H1 (cell line): Measurements from ENCODE around the gene PRSS8. TPM values are rescaled to one million over a fixed set of nuclear protein-coding genes. Genes with fewer than 3 reads are reported as not detected.
A peak's percentile ranks its signal among the peaks of the same experiment; 100 is the strongest.

Experiments used
- CTCF ChIA-PET: fragments of 300-600 bp; sonication (Branson Sonifier 250); formaldehyde crosslinking; loops from one replicate; lab custom pipeline; 2021; ENCODE audit not compliant: partially characterized antibody; lab: Charles Lee
- POLR2A ChIA-PET: fragments of 300-600 bp; sonication (Branson Sonifier 250); formaldehyde crosslinking; loops from one replicate; lab custom pipeline; 2021; ENCODE audit warnings: inconsistent platforms; ENCODE audit not compliant: partially characterized antibody; lab: Charles Lee
- DNase-seq, 2 experiments: peaks; one replicate each; pipeline versions ENCODE4 v3.0.0 to v3.0.0-alpha.2; 2010 to 2022; ENCODE audit warnings: low spot score in 2 of 2, low read depth in 1 of 2, mixed read lengths in 1 of 2
- FAIRE-seq: peaks from 2 replicates; lab custom pipeline; 2011; peaks lifted over from hg19 to GRCh38; lab: Jason Lieb, UNC
- H2AFZ ChIP-seq: 2 replicates; pipeline ENCODE4 v1.8.1; 2012; ENCODE audit warnings: low read length, inconsistent platforms
- H2AK5ac ChIP-seq: 2 replicates; pipeline ENCODE4 v1.6.1; 2013; ENCODE audit warnings: low read depth, low read length
- H2BK120ac ChIP-seq: replicated peaks from 2 replicates; pipeline ENCODE3; 2013; ENCODE audit warnings: low read depth, low read length, inconsistent platforms
- H2BK12ac ChIP-seq: 2 replicates; pipeline ENCODE4 v1.6.1; 2013; ENCODE audit warnings: low read depth, low read length
- H2BK15ac ChIP-seq: 2 replicates; pipeline ENCODE4 v1.6.1; 2013; ENCODE audit warnings: low read length
- H2BK20ac ChIP-seq: 2 replicates; pipeline ENCODE4 v1.6.1; 2013; ENCODE audit warnings: low read length
- H2BK5ac ChIP-seq: 2 replicates; pipeline ENCODE4 v1.6.1; 2013; ENCODE audit warnings: low read depth, low read length
- H3K14ac ChIP-seq: 2 replicates; pipeline ENCODE4 v1.6.1; 2013; ENCODE audit warnings: inconsistent platforms; ENCODE audit not compliant: insufficient read length
- H3K18ac ChIP-seq: 2 replicates; pipeline ENCODE4 v1.6.1; 2013; ENCODE audit warnings: low read length; ENCODE audit errors: extremely low read depth
- H3K23ac ChIP-seq: 2 replicates; pipeline ENCODE4 v1.6.1; 2013; ENCODE audit warnings: inconsistent platforms; ENCODE audit not compliant: insufficient read length
- H3K23me2 ChIP-seq: 2 replicates; pipeline ENCODE4 v1.6.1; 2013; ENCODE audit warnings: low read depth, low read length
- H3K27ac ChIP-seq: 2 replicates; pipeline ENCODE4 v1.6.1; 2011; ENCODE audit warnings: low read depth, low read length, inconsistent platforms
- H3K27me3 ChIP-seq, 4 experiments: replicated peaks in 1 of 4; 1 replicate in 1 of 4; 2 replicates in 3 of 4; pipeline versions ENCODE4 v1.6.1 to v1.8.1; 2011 to 2013; ENCODE audit warnings: low read length in 3 of 4, mild to moderate bottlenecking in 3 of 4, inconsistent platforms in 2 of 4, mixed read lengths in 2 of 4, moderate library complexity in 1 of 4; ENCODE audit not compliant: control insufficient read depth in 3 of 4, insufficient read depth in 3 of 4; ENCODE audit errors: extremely low read depth in 1 of 4
- H3K36me3 ChIP-seq, 4 experiments: 2 replicates each; pipeline versions ENCODE4 v1.6.1 to v1.8.1; 2011 to 2013; ENCODE audit warnings: mild to moderate bottlenecking in 4 of 4, low read length in 3 of 4, moderate library complexity in 2 of 4, control low read depth in 1 of 4, inconsistent platforms in 1 of 4; ENCODE audit not compliant: insufficient read depth in 4 of 4, control insufficient read depth in 2 of 4
- H3K4ac ChIP-seq: replicated peaks from 2 replicates; pipeline ENCODE3; 2013; ENCODE audit warnings: low read length, low read depth, mixed read lengths, inconsistent platforms; ENCODE audit not compliant: insufficient read length
- H3K4me1 ChIP-seq, 4 experiments: replicated peaks in 1 of 4; 1 replicate in 1 of 4; 2 replicates in 3 of 4; pipeline versions ENCODE4 v1.6.1 to v1.8.1; 2011 to 2013; ENCODE audit warnings: low read length in 3 of 4, inconsistent platforms in 2 of 4, mixed read lengths in 1 of 4; ENCODE audit not compliant: insufficient read depth in 4 of 4, control insufficient read depth in 3 of 4
- H3K4me2 ChIP-seq, 2 experiments: 2 replicates each; pipeline versions ENCODE4 v1.6.1 to v1.8.1; 2011 to 2013; ENCODE audit warnings: low read depth in 2 of 2, low read length in 2 of 2, control low read depth in 1 of 2, inconsistent platforms in 1 of 2, mild to moderate bottlenecking in 1 of 2; ENCODE audit not compliant: insufficient read depth in 1 of 2
- H3K4me3 ChIP-seq, 4 experiments: fragments of 200-600, 300-600 bp in 1 of 4; sonication (generic), shearing (Covaris generic), sonication (Bioruptor Twin) in 1 of 4; 2 replicates each; pipeline versions ENCODE4 v1.5.1 to v1.8.1; 2011 to 2016; ENCODE audit warnings: low read length in 4 of 4, low read depth in 3 of 4, control low read depth in 2 of 4, inconsistent platforms in 2 of 4, mild to moderate bottlenecking in 2 of 4, mixed read lengths in 1 of 4, moderate library complexity in 1 of 4; ENCODE audit not compliant: insufficient read depth in 2 of 4; ENCODE audit errors: extremely low read depth in 1 of 4
- H3K56ac ChIP-seq: replicated peaks from 2 replicates; pipeline ENCODE3; 2013; ENCODE audit warnings: low read depth, mild to moderate bottlenecking, mixed read lengths, low read length, inconsistent platforms; ENCODE audit not compliant: insufficient read length
- H3K79me1 ChIP-seq: 2 replicates; pipeline ENCODE4 v1.6.1; 2013; ENCODE audit warnings: low read depth, low read length, control low read depth
- H3K79me2 ChIP-seq, 2 experiments: 2 replicates each; pipeline versions ENCODE4 v1.6.1 to v1.8.1; 2012 to 2013; ENCODE audit warnings: low read length in 2 of 2, mild to moderate bottlenecking in 2 of 2, inconsistent platforms in 1 of 2; ENCODE audit not compliant: insufficient read depth in 2 of 2, control insufficient read depth in 1 of 2
- H3K9ac ChIP-seq, 4 experiments: replicated peaks in 1 of 4; 1 replicate in 1 of 4; 2 replicates in 3 of 4; pipeline versions ENCODE4 v1.6.1 to v1.8.1; 2011 to 2013; ENCODE audit warnings: low read depth in 3 of 4, low read length in 3 of 4, control low read depth in 2 of 4, mild to moderate bottlenecking in 2 of 4, moderate library complexity in 2 of 4, inconsistent platforms in 1 of 4; ENCODE audit errors: extremely low read depth in 1 of 4
- H3K9me3 ChIP-seq, 2 experiments: 2 replicates each; pipeline versions ENCODE4 v1.6.1 to v1.8.1; 2012 to 2013; ENCODE audit warnings: mild to moderate bottlenecking in 2 of 2, moderate library complexity in 2 of 2, control low read depth in 1 of 2, inconsistent platforms in 1 of 2, low read depth in 1 of 2, low read length in 1 of 2, mixed read lengths in 1 of 2; ENCODE audit not compliant: insufficient read depth in 2 of 2
- H4K20me1 ChIP-seq, 2 experiments: replicated peaks in 1 of 2; 2 replicates each; pipeline versions ENCODE3 to v1.8.1; 2011 to 2013; ENCODE audit warnings: inconsistent platforms in 2 of 2, low read length in 2 of 2, mild to moderate bottlenecking in 1 of 2; ENCODE audit not compliant: insufficient read depth in 2 of 2, control insufficient read depth in 1 of 2
- H4K5ac ChIP-seq: 2 replicates; pipeline ENCODE4 v1.6.1; 2013; ENCODE audit warnings: low read length, low read depth, mixed read lengths, inconsistent platforms; ENCODE audit not compliant: insufficient read length
- H4K8ac ChIP-seq: 2 replicates; pipeline ENCODE4 v1.8.0; 2013; ENCODE audit warnings: mild to moderate bottlenecking, moderate library complexity, low read length, inconsistent platforms; ENCODE audit not compliant: insufficient read depth; ENCODE audit errors: extremely low read depth
- H4K91ac ChIP-seq: replicated peaks from 2 replicates; pipeline ENCODE3; 2013; ENCODE audit warnings: low read length, mixed read lengths, inconsistent platforms; ENCODE audit not compliant: insufficient read length
- ASH2L ChIP-seq: fragments of 200-600, 300-600 bp; sonication (generic); IDR thresholded peaks from one replicate; pipeline ENCODE4 v1.7.1; 2017; ENCODE audit warnings: low read length
- CEBPB ChIP-seq: IDR thresholded peaks from 2 replicates; pipeline ENCODE4 v1.6.1; 2012; ENCODE audit warnings: low read depth, low read length
- JUN ChIP-seq: IDR thresholded peaks from 2 replicates; pipeline ENCODE4 v1.6.1; 2011; ENCODE audit warnings: low read depth, mild to moderate bottlenecking, improper control_type of control experiment, low read length
- KDM1A ChIP-seq: fragments of 200-600, 300-600 bp; sonication (generic); IDR thresholded peaks from 2 replicates; pipeline ENCODE4 v1.7.1; 2016; ENCODE audit warnings: mild to moderate bottlenecking, low read length, borderline replicate concordance
- RNF2 ChIP-seq: fragments of 200-900, 300-1000 bp; sonication (generic); IDR thresholded peaks from 2 replicates; pipeline ENCODE4 v1.7.1; 2016; ENCODE audit warnings: borderline replicate concordance, low read depth, mild to moderate bottlenecking, antibody characterized with exemption, low read length; ENCODE audit not compliant: poor library complexity, severe bottlenecking; ENCODE audit errors: missing control alignments
- SIN3A ChIP-seq, 2 experiments: IDR thresholded peaks in 1 of 2; conservative IDR thresholded peaks in 1 of 2; 2 replicates each; pipeline ENCODE4 v1.6.1; 2011 to 2012; ENCODE audit warnings: low read length in 2 of 2, improper control_type of control experiment in 1 of 2, low read depth in 1 of 2, mild to moderate bottlenecking in 1 of 2
- SIX5 ChIP-seq: IDR thresholded peaks from 2 replicates; pipeline ENCODE4 v1.6.1; 2011; ENCODE audit warnings: mild to moderate bottlenecking, low read depth, low read length
- SP2 ChIP-seq: IDR thresholded peaks from 2 replicates; pipeline ENCODE4 v1.6.1; 2012; ENCODE audit warnings: mild to moderate bottlenecking, low read length, inconsistent platforms
- TAF1 ChIP-seq: IDR thresholded peaks from 2 replicates; pipeline ENCODE4 v1.6.1; 2011; ENCODE audit warnings: mild to moderate bottlenecking, low read depth, low read length
- TBP ChIP-seq: IDR thresholded peaks from 2 replicates; pipeline ENCODE4 v1.6.1; 2011; ENCODE audit warnings: low read depth, low read length, improper control_type of control experiment
- WGBS, 2 experiments: shearing (Covaris generic) in 1 of 2; methylation state at CpG; one replicate each; pipeline versions ENCODE4 v1.1.6 to v1.1.7; 2013 to 2015; ENCODE audit warnings: low lambda C conversion rate in 2 of 2, mixed read lengths in 2 of 2, inconsistent platforms in 1 of 2, low coverage in 1 of 2, missing lambda C conversion rate in 1 of 2; ENCODE audit not compliant: insufficient replicate concordance in 2 of 2, insufficient coverage in 1 of 2, insufficient read length in 1 of 2; ENCODE audit errors: extremely low coverage in 1 of 2, missing lambda C conversion rate in 1 of 2; 5-methylcytosine and 5-hydroxymethylcytosine counted together
- polyA plus RNA-seq, 7 experiments: library from polyadenylated mRNA; depleted of rRNA in 3 of 7; stranded (reverse) in 5 of 7; unstranded in 2 of 7; fragments of >200 nt in 5 of 7; fragments of 200-250 nt in 2 of 7; gene quantifications; 1 replicate in 5 of 7; 2 replicates in 1 of 7; 4 replicates in 1 of 7; pipeline versions ENCODE4 v1.2.1 to v1.2.3, GENCODE V29; 2011 to 2013; ENCODE audit warnings: missing spikeins in 2 of 7, mixed read lengths in 2 of 7
- total RNA-seq: library from RNA; stranded (reverse); fragmentation: NEBNext Ultra II Directional; extraction: Animal tissue kit (Norgen Biotek cat#: 25700); gene quantifications from 2 replicates; pipeline ENCODE4 v1.2.1, GENCODE V29; 2021

Gene PRSS8
- total and polyA plus RNA-seq, 2 of the 8 experiments (the other 6 are each of a cell fraction or from before 2014, with no cell fraction given): 87.7 to 273 TPM

GRCh38 chr16:31084584-31085302, 50.8 kb downstream of the PRSS8 start:
- Histone ChIP-seq H3K18ac (no peak overlapping the region), H3K4me3 (no peak overlapping the region), H2BK20ac (no peak overlapping the region), H3K79me2 (peaks cover 0 to 4% of the 10 kb centered on the region in 2 experiments; a peak in 1 of 4 replicates), H4K91ac (no peak overlapping the region), H3K4me1 (no peaks in the 10 kb centered on the region), H3K4me2 (no peak overlapping the region), H4K5ac (no peak overlapping the region), H2AK5ac (no peak overlapping the region), H2BK12ac (no peak overlapping the region), H3K27ac (no peak overlapping the region), H4K20me1 (peaks cover 14 to 21% of the 10 kb centered on the region in 2 experiments), H3K23ac (no peak overlapping the region), H2AFZ (no peak overlapping the region), H3K4ac (no peak overlapping the region), H3K79me1 (peaks cover 2% of the 10 kb centered on the region; the same call in 1 of the 2 replicates), H3K9ac (no peak overlapping the region), H2BK120ac (no peak overlapping the region), H3K23me2 (no peaks in the 10 kb centered on the region), H2BK15ac (no peak overlapping the region), H3K14ac (no peak overlapping the region), H3K9me3 (no peaks in the 10 kb centered on the region), H3K27me3 (no peaks in the 10 kb centered on the region), H4K8ac (peak overlapping the region; percentile 5), H2BK5ac (no peak overlapping the region; the same call in 1 of the 2 replicates), H3K36me3 (peaks cover 0 to 20% (median 8%) of the 10 kb centered on the region in 4 experiments; a peak in 5 of 8 replicates), H3K56ac (no peak overlapping the region)
- CTCF ChIA-PET: interaction anchor here (0.6 to 1.7 kb wide), 4 partner anchors 8 to 132 kb away, joined by 3 to 4 read pairs (median 3); no protein-coding TSS in a partner anchor
- POLR2A ChIA-PET: interaction anchor here (0.8 to 4.7 kb wide), 12 partner anchors 8 to 100 kb away, joined by 3 to 34 read pairs (median 4); partner anchors contain the start of genes ZNF646 and ZNF668
- TF ChIP-seq TBP (no peak), RNF2 (no peak), JUN (no peak), SIX5 (no peak), SIN3A (conservative IDR thresholded peaks at IDR 0.05 in 1 of 2, IDR thresholded peaks at IDR 0.05 in 1 of 2; ENCODE audit: low read depth in 1 of 2, low read length in 2 of 2) (no peak), KDM1A (no peak), ASH2L (no peak), SP2 (no peak), TAF1 (no peak), CEBPB (no peak)
- no peak for FAIRE-seq
- 90% methylated on average over 13 of the region's 16 CpGs; no CpG with 5 or more reads in 1 of the 2 experiments for WGBS, 2 experiments
- DNase-seq: no peak
